Gastroesophageal sphincter (tissue), 3 donors: Measurements from ENCODE around the gene UBE2J2.

Experiments
- CTCF ChIP-seq, 4 experiments: fragments of 200-600 bp in 2 of 4; fragments of 450-650 bp in 2 of 4; sonication (generic) in 1 of 4; IDR thresholded peaks; one replicate each; pipeline ENCODE4 v1.5.1; 2017 to 2019; ENCODE audit warnings: antibody characterized with exemption in 4 of 4, mild to moderate bottlenecking in 2 of 4, moderate library complexity in 2 of 4
- EP300 ChIP-seq: sonication (generic); formaldehyde crosslinking; IDR thresholded peaks from one replicate; pipeline ENCODE4 v1.6.1; 2017; ENCODE audit warnings: antibody characterized with exemption, mild to moderate bottlenecking
- POLR2A ChIP-seq, 2 donors: fragments of 450-650 bp; IDR thresholded peaks; one replicate each; pipeline ENCODE4 v1.6.1; 2017; ENCODE audit warnings: antibody characterized with exemption in 2 of 2, mild to moderate bottlenecking in 2 of 2, moderate library complexity in 1 of 2
- POLR2AphosphoS5 ChIP-seq: sonication (generic); formaldehyde crosslinking; IDR thresholded peaks from one replicate; pipeline ENCODE4 v1.6.1; 2017; ENCODE audit warnings: antibody characterized with exemption

- TF ChIP-seq POLR2A (IDR thresholded peaks at IDR 0.05) (no peak), CTCF (IDR thresholded peaks at IDR 0.05) (no peak), POLR2AphosphoS5 (no peak), EP300 (no peak)
These were observed 60.0 kb downstream of the UBE2J2 start, which contains the start of gene TNFRSF4 for GRCh38 chr1:1213345-1214265.
